Measurements from ENCODE around the gene TTI1.

TTI1 gene

GRCh38 chr20:38062890-38063289 lies 29.6 kb upstream of the TTI1 start:
- peaks cover 5% of the 10 kb centered on the region for H3K79me2 ChIP-seq
- no peak for TF ChIP-seq CTCF (IDR thresholded peaks at IDR 0.05)
- H3K27me3 ChIP-seq (ENCODE audit: control insufficient read depth, insufficient read depth, low read length) = no peaks in the 10 kb centered on the region
- H3K9me3 ChIP-seq (ENCODE audit: control insufficient read depth, low read length) = no peaks in the 10 kb centered on the region
- no peak overlapping the region for H3K4me3 ChIP-seq (ENCODE audit: low read depth, low read length)
- H2AFZ ChIP-seq = no peak overlapping the region
- no peak overlapping the region for H3K9ac ChIP-seq
- H3K4me2 ChIP-seq (ENCODE audit: low read length) = no peak overlapping the region
- H3K27ac ChIP-seq = no peak overlapping the region
- no peaks in the 10 kb centered on the region for H3K36me3 ChIP-seq (ENCODE audit: control insufficient read depth, insufficient read depth, low read length)
- no peaks in the 10 kb centered on the region for H3K4me1 ChIP-seq

- H3K9me3 ChIP-seq (ENCODE audit: control insufficient read depth, low read length) = no peaks in the 10 kb centered on the region
- H3K36me3 ChIP-seq (ENCODE audit: control insufficient read depth, insufficient read depth, low read length) = no peaks in the 10 kb centered on the region
- H3K27me3 ChIP-seq (ENCODE audit: control insufficient read depth, insufficient read depth, low read length) = no peaks in the 10 kb centered on the region
- peaks cover 8% of the 10 kb centered on the region for H3K79me2 ChIP-seq
- TF ChIP-seq CTCF (IDR thresholded peaks at IDR 0.05) = no peak
- no peak overlapping the region for H3K4me2 ChIP-seq (ENCODE audit: low read length)
- H3K9ac ChIP-seq = no peak overlapping the region
- no peak overlapping the region for H3K4me3 ChIP-seq (ENCODE audit: low read depth, low read length)
- no peaks in the 10 kb centered on the region for H3K4me1 ChIP-seq
- no peak overlapping the region for H2AFZ ChIP-seq
- no peak overlapping the region for H3K27ac ChIP-seq
These were observed 27.9 kb upstream of the TTI1 start for GRCh38 chr20:38061109-38061508.

- peaks cover 8% of the 10 kb centered on the region for H3K79me2 ChIP-seq
- no peak overlapping the region for H3K9ac ChIP-seq
- no peaks in the 10 kb centered on the region for H3K27me3 ChIP-seq (ENCODE audit: control insufficient read depth, insufficient read depth, low read length)
- H3K9me3 ChIP-seq (ENCODE audit: control insufficient read depth, low read length) = no peaks in the 10 kb centered on the region
- no peaks in the 10 kb centered on the region for H3K36me3 ChIP-seq (ENCODE audit: control insufficient read depth, insufficient read depth, low read length)
- no peak overlapping the region for H3K4me3 ChIP-seq (ENCODE audit: low read depth, low read length)
- H2AFZ ChIP-seq = no peak overlapping the region
- H3K4me1 ChIP-seq = no peaks in the 10 kb centered on the region
- no peak for TF ChIP-seq CTCF (IDR thresholded peaks at IDR 0.05)
- no peak overlapping the region for H3K4me2 ChIP-seq (ENCODE audit: low read length)
- H3K27ac ChIP-seq = no peak overlapping the region
These were observed 27.3 kb upstream of the TTI1 start for GRCh38 chr20:38060536-38060935.

GRCh38 chr20:38059832-38060231 lies 26.6 kb upstream of the TTI1 start:
- H3K9ac ChIP-seq = no peak overlapping the region
- H3K79me2 ChIP-seq = peaks cover 8% of the 10 kb centered on the region
- H3K4me3 ChIP-seq (ENCODE audit: low read depth, low read length) = no peak overlapping the region
- H3K27ac ChIP-seq = no peak overlapping the region
- no peak for TF ChIP-seq CTCF (IDR thresholded peaks at IDR 0.05)
- no peaks in the 10 kb centered on the region for H3K4me1 ChIP-seq
- H3K27me3 ChIP-seq (ENCODE audit: control insufficient read depth, insufficient read depth, low read length) = no peaks in the 10 kb centered on the region
- H3K4me2 ChIP-seq (ENCODE audit: low read length) = no peak overlapping the region
- H3K36me3 ChIP-seq (ENCODE audit: control insufficient read depth, insufficient read depth, low read length) = no peaks in the 10 kb centered on the region
- no peak overlapping the region for H2AFZ ChIP-seq
- no peaks in the 10 kb centered on the region for H3K9me3 ChIP-seq (ENCODE audit: control insufficient read depth, low read length)

GRCh38 chr20:38057351-38057972 lies 24.2 kb upstream of the TTI1 start:
- no peaks in the 10 kb centered on the region for H3K36me3 ChIP-seq (ENCODE audit: control insufficient read depth, insufficient read depth, low read length)
- H2AFZ ChIP-seq = no peak overlapping the region
- TF ChIP-seq CTCF (IDR thresholded peaks at IDR 0.05) = peak; percentile 90
- H3K27me3 ChIP-seq (ENCODE audit: control insufficient read depth, insufficient read depth, low read length) = no peaks in the 10 kb centered on the region
- H3K9ac ChIP-seq = no peak overlapping the region
- H3K9me3 ChIP-seq (ENCODE audit: control insufficient read depth, low read length) = no peaks in the 10 kb centered on the region
- H3K4me1 ChIP-seq = peaks cover 3% of the 10 kb centered on the region
- H3K27ac ChIP-seq = no peak overlapping the region
- peaks cover 8% of the 10 kb centered on the region for H3K79me2 ChIP-seq
- no peak overlapping the region for H3K4me3 ChIP-seq (ENCODE audit: low read depth, low read length)
- no peak overlapping the region for H3K4me2 ChIP-seq (ENCODE audit: low read length)

Measured in parathyroid adenoma (tissue), 2 donors.